T-helper 9 cell (primary cell): Measurements from ENCODE around the gene CHST7.

Experiments used
- DNase-seq: peaks from one replicate; pipeline ENCODE4 v3.0.0-alpha.2; 2020

Gene CHST7

GRCh38 chrX:46610070-46610658 lies 36.6 kb downstream of the CHST7 start:
- no peak for DNase-seq

- peak; percentile 16 for DNase-seq
Measured at GRCh38 chrX:46611658-46612362, 38.2 kb downstream of the CHST7 start.

GRCh38 chrX:46617906-46618305 lies 44.3 kb downstream of the CHST7 start:
- no peak for DNase-seq

GRCh38 chrX:46618947-46619346 lies 45.4 kb downstream of the CHST7 start:
- no peak for DNase-seq

- no peak for DNase-seq
Measured at GRCh38 chrX:46620505-46620904, 46.9 kb downstream of the CHST7 start.

GRCh38 chrX:46621572-46621971 lies 48.0 kb downstream of the CHST7 start:
- no peak for DNase-seq

GRCh38 chrX:46624090-46624786 lies 50.7 kb downstream of the CHST7 start:
- no peak for DNase-seq

- no peak for DNase-seq
Measured at GRCh38 chrX:46626566-46626965, 53.0 kb downstream of the CHST7 start.

GRCh38 chrX:46627062-46627461 lies 53.5 kb downstream of the CHST7 start:
- DNase-seq = no peak

GRCh38 chrX:46627711-46628419 lies 54.3 kb downstream of the CHST7 start:
- no peak for DNase-seq

- DNase-seq = no peak
Measured at GRCh38 chrX:46628460-46629371, 55.2 kb downstream of the CHST7 start.

- no peak for DNase-seq
Measured at GRCh38 chrX:46630141-46630540, 56.6 kb downstream of the CHST7 start.

GRCh38 chrX:46634577-46634976 lies 61.0 kb downstream of the CHST7 start:
- DNase-seq = no peak

GRCh38 chrX:46635186-46635585 lies 61.6 kb downstream of the CHST7 start:
- DNase-seq = no peak

- no peak for DNase-seq
Measured at GRCh38 chrX:46636223-46636622, 62.7 kb downstream of the CHST7 start.

GRCh38 chrX:46637938-46638337 lies 64.4 kb downstream of the CHST7 start:
- no peak for DNase-seq

- DNase-seq = no peak
Measured at GRCh38 chrX:46642145-46642544, 68.6 kb downstream of the CHST7 start.

GRCh38 chrX:46643636-46644035 lies 70.1 kb downstream of the CHST7 start:
- DNase-seq = no peak

GRCh38 chrX:46645614-46646013 lies 72.0 kb downstream of the CHST7 start:
- DNase-seq = no peak

- no peak for DNase-seq
Measured at GRCh38 chrX:46647251-46647650, 73.7 kb downstream of the CHST7 start.
